Fibroblast of lung (primary cell): ENCODE measurements around the gene ELMO1. TPM values are rescaled to one million over a fixed set of nuclear protein-coding genes. Genes with fewer than 3 reads are reported as not detected.

Experiments
- DNase-seq, 2 donors: peaks; one replicate each; pipeline versions ENCODE4 v3.0.0 to v3.0.0-alpha.2; 2010; ENCODE audit warnings: low read depth in 2 of 2
- H2AFZ ChIP-seq: 2 replicates; pipeline ENCODE4 v1.5.1; 2012; ENCODE audit warnings: low read length, control low read depth, inconsistent platforms
- H3K27ac ChIP-seq: 2 replicates; pipeline ENCODE4 v1.5.1; 2011; ENCODE audit warnings: low read length, control low read depth; ENCODE audit not compliant: insufficient read depth
- H3K27me3 ChIP-seq: 2 replicates; pipeline ENCODE4 v1.5.1; 2011; ENCODE audit warnings: mild to moderate bottlenecking, low read length; ENCODE audit not compliant: control insufficient read depth, insufficient read depth
- H3K36me3 ChIP-seq: 2 replicates; pipeline ENCODE4 v1.5.1; 2011; ENCODE audit warnings: low read length; ENCODE audit not compliant: control insufficient read depth, insufficient read depth
- H3K4me1 ChIP-seq: 2 replicates; pipeline ENCODE4 v1.5.1; 2011; ENCODE audit warnings: low read length; ENCODE audit not compliant: control insufficient read depth, insufficient read depth; ENCODE audit errors: extremely low read depth
- H3K4me2 ChIP-seq: 2 replicates; pipeline ENCODE4 v1.5.1; 2011; ENCODE audit warnings: low read length, control low read depth; ENCODE audit not compliant: insufficient read depth; ENCODE audit errors: extremely low read depth
- H3K4me3 ChIP-seq, 4 experiments: fragments of 200-600 bp in 1 of 4; sonication (generic) in 1 of 4; replicated peaks in 1 of 4; 2 replicates each; pipeline ENCODE4 v1.5.1; 2011 to 2016; ENCODE audit warnings: low read length in 4 of 4, low read depth in 3 of 4, mild to moderate bottlenecking in 3 of 4, control low read depth in 2 of 4, inconsistent platforms in 1 of 4, mixed read lengths in 1 of 4; ENCODE audit not compliant: insufficient read depth in 1 of 4; ENCODE audit errors: control extremely low read depth in 1 of 4
- H3K79me2 ChIP-seq: 2 replicates; pipeline ENCODE4 v1.5.1; 2012; ENCODE audit warnings: mild to moderate bottlenecking, low read length, inconsistent platforms; ENCODE audit not compliant: control insufficient read depth, insufficient read depth
- H3K9ac ChIP-seq: 2 replicates; pipeline ENCODE4 v1.5.1; 2011; ENCODE audit warnings: mild to moderate bottlenecking, low read length, control low read depth; ENCODE audit not compliant: insufficient read depth
- H3K9me3 ChIP-seq: 2 replicates; pipeline ENCODE4 v1.5.1; 2012; ENCODE audit warnings: low read depth, low read length; ENCODE audit not compliant: control insufficient read depth, insufficient read depth
- H4K20me1 ChIP-seq: 2 replicates; pipeline ENCODE4 v1.5.1; 2011; ENCODE audit warnings: low read length; ENCODE audit not compliant: control insufficient read depth, insufficient read depth; ENCODE audit errors: extremely low read depth
- CTCF ChIP-seq, 2 donors: IDR thresholded peaks in 1 of 2; conservative IDR thresholded peaks in 1 of 2; 1 replicate in 1 of 2; 2 replicates in 1 of 2; pipeline ENCODE4 v1.5.1; 2011 to 2012; ENCODE audit warnings: low read length in 2 of 2, control low read depth in 1 of 2, inconsistent platforms in 1 of 2, low read depth in 1 of 2, mild to moderate bottlenecking in 1 of 2
- EZH2 ChIP-seq: IDR thresholded peaks from 2 replicates; pipeline ENCODE4 v1.5.1; 2012; ENCODE audit warnings: low read length, control low read depth, mild to moderate bottlenecking; ENCODE audit errors: missing control alignments
- polyA plus RNA-seq, 2 donors: library from polyadenylated mRNA; depleted of rRNA in 1 of 2; stranded (reverse) in 1 of 2; unstranded in 1 of 2; fragments of >200 nt; gene quantifications; 2 replicates each; pipeline ENCODE4 v1.2.1, GENCODE V29; 2011 to 2012; ENCODE audit warnings: missing spikeins in 1 of 2
- total RNA-seq: library from RNA; depleted of rRNA; stranded (reverse); fragments of >200 nt; gene quantifications from 2 replicates; pipeline ENCODE4 v1.2.1, GENCODE V29; 2014

The ELMO1 gene
- total and polyA plus RNA-seq, 2 donors (not counting 1 experiment from before 2014, with no cell fraction given): 0.50 TPM; not detected in 1

- Histone ChIP-seq H3K27ac (no peak overlapping the region), H4K20me1 (no peaks in the 10 kb centered on the region), H3K9me3 (no peaks in the 10 kb centered on the region), H3K79me2 (no peaks in the 10 kb centered on the region), H3K4me3 (no peak overlapping the region), H2AFZ (no peak overlapping the region), H3K9ac (no peak overlapping the region), H3K36me3 (no peaks in the 10 kb centered on the region), H3K27me3 (no peaks in the 10 kb centered on the region), H3K4me1 (no peaks in the 10 kb centered on the region), H3K4me2 (no peak overlapping the region)
- DNase-seq: no peak
- TF ChIP-seq CTCF (conservative IDR thresholded peaks at IDR 0.05 in 1 of 2, IDR thresholded peaks at IDR 0.05 in 1 of 2; ENCODE audit: low read depth in 1 of 2, low read length in 2 of 2): no peak
- TF ChIP-seq EZH2: no peak
Measured at GRCh38 chr7:37201876-37202198, 246.8 kb downstream of the ELMO1 start.

- Histone ChIP-seq H3K4me1 (no peaks in the 10 kb centered on the region), H2AFZ (no peak overlapping the region), H3K9me3 (no peaks in the 10 kb centered on the region), H3K27ac (no peak overlapping the region), H3K27me3 (no peaks in the 10 kb centered on the region), H4K20me1 (no peaks in the 10 kb centered on the region), H3K9ac (no peak overlapping the region), H3K4me3 (no peak overlapping the region), H3K36me3 (no peaks in the 10 kb centered on the region), H3K79me2 (no peaks in the 10 kb centered on the region), H3K4me2 (no peak overlapping the region)
- DNase-seq: peak; percentile 60 to 90
- TF ChIP-seq EZH2 (no peak), CTCF (conservative IDR thresholded peaks at IDR 0.05 in 1 of 2, IDR thresholded peaks at IDR 0.05 in 1 of 2; ENCODE audit: low read depth in 1 of 2, low read length in 2 of 2) (peak; percentile 79 to 84)
Measured at GRCh38 chr7:37201003-37201875, 247.4 kb downstream of the ELMO1 start.

GRCh38 chr7:37198906-37199485 lies 249.7 kb downstream of the ELMO1 start:
- no peaks in the 10 kb centered on the region for H3K27me3 ChIP-seq
- no peak overlapping the region for H3K4me2 ChIP-seq
- no peak overlapping the region for H3K27ac ChIP-seq
- peak; percentile 92 to 94 for TF ChIP-seq CTCF (conservative IDR thresholded peaks at IDR 0.05 in 1 of 2, IDR thresholded peaks at IDR 0.05 in 1 of 2; ENCODE audit: low read depth in 1 of 2, low read length in 2 of 2)
- TF ChIP-seq EZH2: no peak
- H4K20me1 ChIP-seq: no peaks in the 10 kb centered on the region
- DNase-seq: peak; percentile 56 to 79
- H3K4me1 ChIP-seq: no peaks in the 10 kb centered on the region
- no peak overlapping the region for H2AFZ ChIP-seq
- no peaks in the 10 kb centered on the region for H3K36me3 ChIP-seq
- no peak overlapping the region for H3K9ac ChIP-seq
- H3K9me3 ChIP-seq: no peaks in the 10 kb centered on the region
- H3K4me3 ChIP-seq: no peak overlapping the region
- no peaks in the 10 kb centered on the region for H3K79me2 ChIP-seq
